Immature natural killer cell (primary cell): ENCODE data around the gene ANKRD44. TPM values are rescaled to one million over a fixed set of nuclear protein-coding genes. Genes with fewer than 3 reads are reported as not detected.
A peak's percentile ranks its signal among the peaks of the same experiment; 100 is the strongest.

ENCODE experiments used
- DNase-seq, 3 donors: peaks; one replicate each; pipeline ENCODE4 v3.0.0; 2022; ENCODE audit warnings: mixed read lengths in 1 of 3
- H3K27ac Mint-ChIP-seq, 6 donors: one replicate each; pipeline ENCODE4 v1.8.0; 2020; ENCODE audit warnings: mixed read lengths in 6 of 6, mild to moderate bottlenecking in 5 of 6, inconsistent platforms in 4 of 6, moderate library complexity in 3 of 6
- H3K27me3 Mint-ChIP-seq, 3 donors: one replicate each; pipeline ENCODE4 v1.8.0; 2020 to 2021; ENCODE audit warnings: low read depth in 3 of 3, mild to moderate bottlenecking in 3 of 3, mixed read lengths in 3 of 3, moderate library complexity in 3 of 3, inconsistent platforms in 1 of 3
- H3K36me3 Mint-ChIP-seq, 3 donors: one replicate each; pipeline ENCODE4 v1.8.0; 2020; ENCODE audit warnings: mixed read lengths in 3 of 3, inconsistent platforms in 2 of 3, mild to moderate bottlenecking in 2 of 3
- H3K4me1 Mint-ChIP-seq, 2 donors: one replicate each; pipeline ENCODE4 v1.8.0; 2020; ENCODE audit warnings: inconsistent platforms in 2 of 2, mild to moderate bottlenecking in 2 of 2, mixed read lengths in 2 of 2, moderate library complexity in 1 of 2
- H3K4me3 Mint-ChIP-seq, 5 donors: one replicate each; pipeline ENCODE4 v1.8.0; 2020; ENCODE audit warnings: mild to moderate bottlenecking in 5 of 5, mixed read lengths in 5 of 5, inconsistent platforms in 3 of 5, moderate library complexity in 3 of 5
- H3K9me3 Mint-ChIP-seq, 6 donors: one replicate each; pipeline ENCODE4 v1.8.0; 2020; ENCODE audit warnings: mild to moderate bottlenecking in 6 of 6, mixed read lengths in 6 of 6, inconsistent platforms in 4 of 6, moderate library complexity in 3 of 6
- polyA plus RNA-seq, 3 donors: library from polyadenylated mRNA; unstranded; fragments of 300-500 nt; fragmentation: Illumina TruSeq; gene quantifications; one replicate each; pipeline ENCODE4 v1.2.3, GENCODE V29; 2021

ANKRD44 gene
- polyA plus RNA-seq, 3 donors from 2014 or later = 58.0 to 125 (median 65.6) TPM

DNA sequence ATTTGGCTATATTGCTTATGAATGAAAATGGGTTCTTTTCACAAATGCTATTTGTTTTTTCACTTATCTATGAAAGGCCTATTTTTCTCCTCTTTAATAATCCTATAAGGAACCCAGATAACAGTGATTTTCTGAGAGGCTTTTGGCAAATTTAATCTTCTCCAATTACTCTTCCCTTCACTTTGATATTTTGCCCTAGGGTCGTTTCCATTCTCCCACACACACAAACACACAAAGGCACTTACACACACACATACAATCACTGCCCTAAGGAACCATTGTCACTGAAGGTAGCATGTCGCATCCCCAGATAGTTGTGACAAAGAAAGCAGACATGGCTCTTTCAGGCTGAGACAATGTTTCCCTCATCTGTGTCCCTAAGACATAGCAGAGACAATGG is 213.9 kb downstream of the ANKRD44 start:
- Mint-ChIP-seq H3K9me3 (no peaks in the 10 kb centered on the region), H3K27me3 (peaks cover 0 to 5% (median 4%) of the 10 kb centered on the region in 3 donors), H3K36me3 (peaks cover 14 to 43% (median 39%) of the 10 kb centered on the region in 3 donors), H3K4me3 (no peak overlapping the region), H3K4me1 (peaks cover 10 to 39% of the 10 kb centered on the region in 2 donors), H3K27ac (peak overlapping the region in 4 of 6 donors; percentile 11 to 50 (median 20))
- DNase-seq = no peak

DNA sequence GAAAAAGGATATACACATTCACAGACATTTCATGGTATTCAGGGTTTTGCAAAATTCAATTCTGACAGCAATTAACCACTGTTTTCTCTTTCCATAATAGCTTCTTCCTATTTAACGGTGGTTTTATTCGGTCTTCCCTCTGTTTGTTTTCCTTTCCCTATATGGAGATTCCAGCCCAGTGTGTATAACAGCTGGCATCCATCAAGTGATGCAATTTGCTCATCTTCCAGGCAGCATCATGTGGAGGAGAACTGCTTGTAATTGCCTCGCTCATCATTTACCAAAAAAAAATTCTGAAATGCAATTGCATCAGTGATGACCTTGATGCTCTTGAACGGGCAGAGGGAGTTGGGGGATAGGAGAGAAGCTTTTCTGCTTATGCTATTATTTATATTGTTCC is 218.1 kb downstream of the ANKRD44 start:
- H3K4me3 Mint-ChIP-seq = no peak overlapping the region
- H3K27ac Mint-ChIP-seq = peak overlapping the region in 5 of 6 donors; percentile 15 to 47 (median 34)
- H3K27me3 Mint-ChIP-seq = peaks cover 0 to 9% (median 3%) of the 10 kb centered on the region in 3 donors
- H3K9me3 Mint-ChIP-seq = no peaks in the 10 kb centered on the region
- H3K4me1 Mint-ChIP-seq = peaks cover 2 to 45% of the 10 kb centered on the region in 2 donors
- peaks cover 7 to 30% (median 12%) of the 10 kb centered on the region in 3 donors for H3K36me3 Mint-ChIP-seq
- DNase-seq = no peak

DNA sequence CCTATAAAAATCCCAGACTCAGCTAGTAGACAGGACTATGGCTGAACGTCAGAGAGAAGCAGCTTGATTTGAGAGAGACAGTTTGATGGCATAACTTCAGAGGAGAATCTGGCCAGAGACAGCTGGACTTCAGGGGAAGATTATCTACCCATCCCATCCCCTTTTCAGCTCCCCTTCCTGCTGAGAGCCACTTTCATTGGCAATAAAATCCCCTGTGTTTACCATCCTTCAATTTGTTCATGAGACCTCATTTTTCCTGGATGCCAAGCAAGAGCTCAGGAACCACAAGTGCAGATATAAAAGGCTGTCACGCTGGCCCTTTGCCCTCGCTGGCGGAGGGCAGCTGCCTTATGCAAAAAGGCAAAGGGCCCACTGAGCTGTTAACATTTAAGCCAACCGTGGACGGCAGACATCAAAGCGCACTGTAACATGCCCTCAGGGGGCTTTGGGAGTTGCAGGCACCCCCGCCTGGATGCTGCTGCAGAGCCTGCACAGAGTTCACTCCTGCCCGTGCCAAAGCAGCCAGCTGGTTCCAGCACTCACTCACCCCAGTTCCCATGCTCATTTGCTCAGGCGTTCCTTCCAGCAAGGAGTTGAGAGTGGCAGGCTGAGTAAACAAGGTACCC is 219.7 kb downstream of the ANKRD44 start:
- H3K27ac Mint-ChIP-seq = peak overlapping the region in 4 of 6 donors; percentile 18 to 68 (median 50)
- H3K4me3 Mint-ChIP-seq = no peak overlapping the region
- peaks cover 7 to 30% (median 17%) of the 10 kb centered on the region in 3 donors for H3K36me3 Mint-ChIP-seq
- DNase-seq = no peak
- peaks cover 0 to 10% (median 1%) of the 10 kb centered on the region in 3 donors for H3K27me3 Mint-ChIP-seq
- peaks cover 2 to 52% of the 10 kb centered on the region in 2 donors for H3K4me1 Mint-ChIP-seq
- no peaks in the 10 kb centered on the region for H3K9me3 Mint-ChIP-seq

DNA sequence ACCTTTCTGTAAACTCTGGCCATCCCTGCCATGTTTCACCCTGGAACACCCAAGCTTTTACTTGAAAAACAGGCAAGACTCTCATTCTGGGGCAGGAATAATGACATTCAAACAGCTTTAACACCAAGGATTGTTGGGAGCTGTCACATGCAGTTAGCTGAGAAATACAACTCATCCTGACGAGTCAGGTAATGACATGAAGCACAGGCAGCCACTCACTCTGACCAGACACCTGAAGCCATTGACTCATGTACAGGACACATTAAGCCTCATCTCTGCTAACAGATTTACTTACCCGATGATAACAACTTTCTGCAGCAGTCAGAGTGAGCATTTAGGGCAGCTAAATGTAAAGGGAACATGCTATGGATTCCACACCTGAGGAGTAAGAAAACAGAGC is 220.9 kb downstream of the ANKRD44 start:
- Mint-ChIP-seq H3K9me3 (no peaks in the 10 kb centered on the region), H3K27ac (peak overlapping the region in 5 of 6 donors; percentile 18 to 72 (median 59)), H3K4me3 (no peak overlapping the region), H3K4me1 (peaks cover 2 to 52% of the 10 kb centered on the region in 2 donors), H3K36me3 (peaks cover 7 to 29% (median 25%) of the 10 kb centered on the region in 3 donors), H3K27me3 (peaks cover 0 to 12% (median 3%) of the 10 kb centered on the region in 3 donors)
- DNase-seq = no peak

DNA sequence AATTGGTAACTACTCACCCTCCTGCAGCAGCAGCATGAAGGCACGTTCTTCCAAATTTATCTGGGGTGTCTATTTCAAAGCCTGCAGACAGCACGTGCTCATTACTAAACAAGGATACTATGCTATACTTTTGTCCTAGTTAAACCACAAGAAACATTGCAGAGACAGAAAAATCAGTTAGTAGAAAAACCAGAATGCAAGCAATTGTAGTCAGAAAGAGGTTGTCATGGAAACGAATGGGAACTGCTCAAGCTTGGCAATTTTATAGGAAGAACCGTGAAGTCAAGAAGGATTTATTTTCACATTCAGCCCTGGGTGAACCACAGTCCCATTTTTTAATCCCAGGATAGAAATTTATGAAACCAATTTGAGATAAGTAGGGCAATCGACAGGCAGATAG is 221.9 kb downstream of the ANKRD44 start:
- Mint-ChIP-seq H3K9me3 (no peaks in the 10 kb centered on the region), H3K4me3 (no peak overlapping the region), H3K36me3 (peaks cover 7 to 36% (median 32%) of the 10 kb centered on the region in 3 donors), H3K27ac (peak overlapping the region in 4 of 6 donors; percentile 14 to 85 (median 44)), H3K4me1 (peaks cover 2 to 50% of the 10 kb centered on the region in 2 donors), H3K27me3 (peaks cover 0 to 19% (median 5%) of the 10 kb centered on the region in 3 donors)
- DNase-seq = no peak

DNA sequence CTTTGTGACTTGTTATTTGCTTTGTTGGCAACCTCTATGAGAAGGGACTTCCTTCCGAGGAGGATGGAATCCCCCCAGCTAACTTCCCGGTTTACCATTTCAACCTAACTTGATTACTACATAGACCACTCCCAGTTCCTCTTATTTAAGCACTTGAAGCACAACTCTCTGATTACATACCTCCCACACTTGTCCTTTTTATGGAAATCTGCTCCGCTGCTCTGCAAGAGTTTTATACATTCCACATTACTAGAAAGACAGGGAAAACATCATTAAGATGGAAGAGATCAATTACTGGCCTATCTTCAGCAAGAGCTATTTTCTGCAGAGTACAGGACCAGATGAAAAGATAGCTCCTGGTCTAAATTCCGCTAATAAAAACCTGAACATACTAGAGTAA is 224.1 kb downstream of the ANKRD44 start:
- H3K36me3 Mint-ChIP-seq = peaks cover 4 to 45% (median 38%) of the 10 kb centered on the region in 3 donors
- H3K4me3 Mint-ChIP-seq = no peak overlapping the region
- H3K9me3 Mint-ChIP-seq = no peaks in the 10 kb centered on the region
- peaks cover 0 to 24% (median 9%) of the 10 kb centered on the region in 3 donors for H3K27me3 Mint-ChIP-seq
- H3K4me1 Mint-ChIP-seq = peaks cover 2 to 40% of the 10 kb centered on the region in 2 donors
- peak overlapping the region in 4 of 6 donors; percentile 5 to 68 (median 36) for H3K27ac Mint-ChIP-seq
- DNase-seq = no peak

DNA sequence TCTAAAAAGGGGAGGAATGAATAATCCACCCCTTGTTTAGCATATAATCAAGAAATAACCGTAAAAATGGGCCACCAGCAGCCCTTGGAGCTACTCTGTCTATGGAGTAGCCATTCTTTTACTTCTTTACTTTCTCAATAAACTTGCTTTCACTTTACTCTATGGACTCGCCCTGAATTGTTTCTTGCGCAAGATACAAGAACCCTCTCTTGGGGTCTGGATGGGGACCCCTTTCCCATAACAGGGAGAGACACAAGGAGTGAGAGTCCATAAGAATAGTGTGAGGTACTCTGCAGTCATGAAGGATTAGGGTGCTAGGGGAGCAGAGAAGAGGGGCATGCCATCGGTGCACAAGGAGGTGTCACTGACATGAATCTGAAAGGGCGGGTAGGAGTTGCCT is 224.9 kb downstream of the ANKRD44 start:
- peak overlapping the region; percentile 22 to 61 (median 40) for H3K27ac Mint-ChIP-seq
- H3K27me3 Mint-ChIP-seq = peaks cover 0 to 25% (median 12%) of the 10 kb centered on the region in 3 donors
- no peak for DNase-seq
- H3K9me3 Mint-ChIP-seq = no peaks in the 10 kb centered on the region
- no peak overlapping the region for H3K4me3 Mint-ChIP-seq
- H3K36me3 Mint-ChIP-seq = peaks cover 4 to 51% (median 45%) of the 10 kb centered on the region in 3 donors
- peaks cover 2 to 42% of the 10 kb centered on the region in 2 donors for H3K4me1 Mint-ChIP-seq

DNA sequence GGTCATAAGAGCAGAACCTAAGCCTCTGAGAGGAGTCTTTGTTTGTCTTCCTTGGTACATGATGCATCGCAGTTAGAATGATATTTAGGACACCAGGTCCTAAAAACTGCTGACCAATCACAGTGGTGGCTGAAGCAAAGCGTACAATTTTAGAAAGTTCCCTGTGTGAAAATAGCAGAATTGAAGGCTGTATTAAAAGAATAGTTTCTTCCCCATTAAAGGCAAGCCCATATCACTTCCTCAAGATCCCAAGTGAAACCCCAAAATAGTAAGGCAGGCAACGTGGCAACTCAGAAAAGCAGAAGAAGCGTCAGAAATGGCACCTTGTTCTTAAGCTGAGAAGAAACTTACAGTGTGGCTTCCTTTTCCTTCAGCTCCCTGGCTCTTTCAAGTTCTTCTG is 229.3 kb downstream of the ANKRD44 start:
- H3K27ac Mint-ChIP-seq = peak overlapping the region in 4 of 6 donors; percentile 3 to 78 (median 58)
- H3K9me3 Mint-ChIP-seq = no peaks in the 10 kb centered on the region
- peaks cover 17 to 70% (median 61%) of the 10 kb centered on the region in 3 donors for H3K36me3 Mint-ChIP-seq
- H3K4me3 Mint-ChIP-seq = no peak overlapping the region
- peaks cover 0 to 27% of the 10 kb centered on the region in 2 donors for H3K4me1 Mint-ChIP-seq
- no peak for DNase-seq
- peaks cover 1 to 23% (median 19%) of the 10 kb centered on the region in 3 donors for H3K27me3 Mint-ChIP-seq

DNA sequence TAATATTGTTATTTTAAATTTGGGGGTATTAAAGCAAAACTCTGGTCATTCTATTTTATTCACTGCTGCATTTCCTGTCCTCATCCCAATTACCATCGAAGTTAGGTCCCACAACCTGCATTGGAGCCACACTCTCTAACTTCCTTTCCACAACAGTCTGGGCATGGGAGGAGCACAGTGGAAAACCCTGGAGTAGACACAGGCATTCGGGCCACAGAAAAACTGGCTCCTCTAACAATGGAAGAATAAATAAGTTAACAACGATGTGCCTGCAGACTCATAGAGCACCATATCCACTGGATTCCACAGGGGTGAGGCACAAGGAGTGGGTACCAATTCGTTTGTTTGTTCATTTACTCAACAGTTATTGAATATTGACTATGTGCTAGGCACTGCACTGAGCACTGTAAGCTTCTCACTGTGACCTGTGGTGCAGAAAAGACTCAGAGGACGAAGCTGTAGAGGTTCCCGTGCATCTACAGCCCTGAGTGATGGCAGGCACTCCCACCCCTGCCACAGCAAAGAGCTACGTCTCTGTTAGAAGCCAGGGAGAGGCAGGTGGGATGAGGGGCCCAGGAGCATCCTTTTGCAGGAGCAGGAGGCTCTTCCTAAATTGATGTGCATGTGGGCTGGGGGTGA is 229.9 kb downstream of the ANKRD44 start:
- peaks cover 0 to 26% of the 10 kb centered on the region in 2 donors for H3K4me1 Mint-ChIP-seq
- H3K27me3 Mint-ChIP-seq = peaks cover 1 to 21% (median 19%) of the 10 kb centered on the region in 3 donors
- peak overlapping the region; percentile 47 to 78 (median 68) for H3K27ac Mint-ChIP-seq
- no peak overlapping the region for H3K4me3 Mint-ChIP-seq
- H3K36me3 Mint-ChIP-seq = peaks cover 22 to 74% (median 63%) of the 10 kb centered on the region in 3 donors
- H3K9me3 Mint-ChIP-seq = no peaks in the 10 kb centered on the region
- DNase-seq = no peak

DNA sequence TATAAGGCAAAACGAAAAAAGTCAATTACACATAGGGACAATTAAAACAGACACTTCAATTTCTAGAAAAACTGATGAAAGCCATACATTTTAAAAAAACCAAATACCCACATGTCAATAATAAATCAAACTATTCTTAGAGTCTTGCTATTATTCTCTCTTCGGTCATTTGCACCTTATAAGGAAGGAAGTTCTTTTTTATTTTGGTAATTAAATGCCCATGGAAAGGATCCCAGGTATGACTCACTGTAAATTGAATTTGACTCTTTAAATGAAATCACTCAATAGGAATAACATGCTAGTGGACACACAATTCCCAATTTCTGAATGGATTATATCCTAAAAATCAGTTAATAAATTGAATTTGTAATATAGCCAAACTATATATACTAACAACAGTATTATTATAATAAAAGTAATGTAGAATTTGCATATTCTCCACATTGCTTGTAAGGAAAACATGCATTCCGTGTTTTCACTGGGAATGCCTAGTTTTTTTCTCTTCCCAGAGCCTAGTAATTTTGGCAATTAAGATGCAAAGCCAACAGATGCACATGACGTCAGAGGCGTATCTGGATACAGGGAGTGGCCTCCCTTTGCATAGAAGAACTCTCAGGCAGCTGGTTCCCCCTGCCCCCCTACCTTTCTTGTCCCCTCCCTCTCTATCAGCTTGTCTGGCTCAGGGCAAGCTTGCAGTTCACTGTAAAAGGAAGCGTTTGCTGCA is 230.6 kb downstream of the ANKRD44 start:
- peak overlapping the region in 4 of 6 donors; percentile 26 to 80 (median 74) for H3K27ac Mint-ChIP-seq
- H3K36me3 Mint-ChIP-seq = peaks cover 25 to 73% (median 63%) of the 10 kb centered on the region in 3 donors

DNA sequence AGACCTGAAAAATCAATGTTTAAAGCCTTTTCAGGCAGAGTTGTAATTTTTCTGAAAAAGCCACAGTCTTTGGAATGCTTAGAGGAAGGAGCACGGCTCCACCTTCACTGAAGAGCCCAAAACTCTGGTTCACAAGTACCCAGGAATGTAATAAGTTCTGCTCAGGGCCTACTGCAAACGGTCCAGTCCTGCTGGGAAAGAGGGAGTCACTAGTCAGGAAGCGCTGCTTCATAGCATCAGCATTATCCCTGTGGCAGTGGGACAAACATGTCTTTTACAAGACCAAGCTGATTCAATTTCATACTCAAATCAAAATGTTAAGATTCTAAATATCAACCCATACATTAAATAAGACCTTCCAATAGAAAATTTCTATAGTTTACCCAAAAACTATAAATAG is 231.2 kb downstream of the ANKRD44 start:
- H3K4me1 Mint-ChIP-seq = peaks cover 0 to 26% of the 10 kb centered on the region in 2 donors
- no peak overlapping the region for H3K4me3 Mint-ChIP-seq
- no peaks in the 10 kb centered on the region for H3K9me3 Mint-ChIP-seq
- H3K27ac Mint-ChIP-seq = peak overlapping the region in 4 of 6 donors; percentile 26 to 80 (median 70)
- peaks cover 25 to 77% (median 65%) of the 10 kb centered on the region in 3 donors for H3K36me3 Mint-ChIP-seq
- H3K27me3 Mint-ChIP-seq = peaks cover 1 to 20% (median 19%) of the 10 kb centered on the region in 3 donors
- DNase-seq = no peak

More for the DNA sequence above, 230.6 kb downstream of the ANKRD44 start:
- Mint-ChIP-seq H3K4me1 (peaks cover 0 to 26% of the 10 kb centered on the region in 2 donors), H3K27me3 (peaks cover 1 to 20% (median 19%) of the 10 kb centered on the region in 3 donors), H3K9me3 (no peaks in the 10 kb centered on the region), H3K4me3 (no peak overlapping the region)
- DNase-seq = no peak

DNA sequence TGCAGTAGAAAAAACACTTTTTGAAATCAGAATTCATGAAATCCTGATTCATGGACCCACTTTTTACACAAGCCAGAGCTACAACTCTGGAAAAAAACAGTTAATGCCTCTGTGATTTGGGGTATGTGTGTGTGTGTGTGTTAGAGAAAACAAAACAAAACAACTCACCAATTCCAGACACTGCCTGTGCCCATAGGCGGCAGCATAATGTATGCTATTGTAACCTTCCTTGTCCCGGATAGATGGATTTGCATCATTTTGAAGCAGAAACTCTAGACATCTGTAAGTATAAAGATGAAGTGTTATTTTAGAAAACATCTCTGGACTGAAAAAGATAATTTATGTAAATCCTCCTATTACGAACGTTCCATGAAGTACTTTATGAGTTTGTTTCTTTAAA is 232.0 kb downstream of the ANKRD44 start:
- Mint-ChIP-seq H3K27ac (peak overlapping the region in 4 of 6 donors; percentile 26 to 77 (median 46)), H3K9me3 (no peaks in the 10 kb centered on the region), H3K4me1 (peaks cover 0 to 33% of the 10 kb centered on the region in 2 donors), H3K27me3 (peaks cover 1 to 19% (median 15%) of the 10 kb centered on the region in 3 donors), H3K36me3 (peaks cover 25 to 78% (median 58%) of the 10 kb centered on the region in 3 donors), H3K4me3 (no peak overlapping the region)
- DNase-seq = no peak

DNA sequence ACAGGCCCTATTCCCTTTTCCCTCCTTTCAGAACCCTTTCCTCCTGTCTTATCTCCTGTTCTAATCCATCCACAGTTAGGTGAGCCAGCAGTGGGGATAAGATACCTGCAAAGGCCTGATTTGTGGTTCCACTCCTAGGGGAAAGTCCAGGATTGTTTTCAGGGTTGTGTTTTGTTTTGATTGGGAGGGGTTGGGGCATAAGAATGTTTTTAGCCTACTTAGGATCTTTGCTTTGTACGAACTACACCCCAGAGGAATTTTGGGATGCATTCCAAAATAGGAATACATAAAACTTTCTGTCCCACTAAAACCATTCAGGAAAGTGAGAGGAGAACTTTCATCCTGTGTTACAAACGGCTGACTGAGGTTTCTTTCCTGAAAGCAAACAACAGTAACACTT is 233.2 kb downstream of the ANKRD44 start:
- H3K27me3 Mint-ChIP-seq = peaks cover 1 to 21% (median 14%) of the 10 kb centered on the region in 3 donors
- no peak for DNase-seq
- H3K4me3 Mint-ChIP-seq = no peak overlapping the region
- H3K36me3 Mint-ChIP-seq = peaks cover 28 to 74% (median 49%) of the 10 kb centered on the region in 3 donors
- H3K27ac Mint-ChIP-seq = peak overlapping the region in 4 of 6 donors; percentile 29 to 55 (median 40)
- peaks cover 3 to 45% of the 10 kb centered on the region in 2 donors for H3K4me1 Mint-ChIP-seq
- H3K9me3 Mint-ChIP-seq = no peaks in the 10 kb centered on the region
